Panc1 (cell line): Measurements from ENCODE around the gene RNF144B. TPM values are rescaled to one million over a fixed set of nuclear protein-coding genes. Genes with fewer than 3 reads are reported as not detected.

Source experiments
- ATAC-seq: fragments of 200-7000 bp; cut with Tn5 transposase; 2 replicates; pipeline ENCODE4 v1.9.1; 2020; ENCODE audit warnings: mild to moderate bottlenecking, moderate library complexity
- BruUV-seq: library from RNA; stranded (reverse); fragments of 400-500 nt; replicated peaks from 2 replicates; lab custom pipeline; 2021; lab: Mats Ljungman, UMichigan
- CTCF ChIA-PET: fragments of 300-600 bp; sonication (Branson Sonifier 250); formaldehyde crosslinking; loops from one replicate; lab custom pipeline; 2022; ENCODE audit warnings: antibody characterized with exemption; lab: Charles Lee
- POLR2A ChIA-PET: fragments of 300-600 bp; sonication (Branson Sonifier 250); formaldehyde crosslinking; loops from one replicate; lab custom pipeline; 2022; ENCODE audit warnings: antibody characterized with exemption; lab: Charles Lee
- DNase-seq: peaks from one replicate; pipeline ENCODE4 v3.0.0-alpha.2; 2010; ENCODE audit warnings: low read depth, low spot score
- H3K27ac ChIP-seq: 2 replicates; pipeline ENCODE4 v1.5.1; 2011; ENCODE audit warnings: mild to moderate bottlenecking, low read length, inconsistent platforms
- H3K27me3 ChIP-seq: fragments of 200-500 bp; sonication (Bioruptor generic); 2 replicates; pipeline ENCODE4 v1.6.0; 2014; ENCODE audit warnings: low read length, inconsistent platforms; ENCODE audit not compliant: control insufficient read depth, insufficient read depth
- H3K36me3 ChIP-seq: fragments of 200-500 bp; sonication (Bioruptor generic); 2 replicates; pipeline ENCODE4 v1.5.1; 2014; ENCODE audit warnings: inconsistent platforms, mild to moderate bottlenecking, low read length, moderate library complexity; ENCODE audit not compliant: control insufficient read depth, insufficient read depth
- H3K4me1 ChIP-seq: 2 replicates; pipeline ENCODE4 v1.5.1; 2011; ENCODE audit warnings: inconsistent platforms, mild to moderate bottlenecking, low read length, moderate library complexity; ENCODE audit not compliant: control insufficient read depth, insufficient read depth
- H3K4me3 ChIP-seq, 2 experiments: 2 replicates each; pipeline ENCODE4 v1.5.1; 2011 to 2012; ENCODE audit warnings: low read depth in 2 of 2, low read length in 2 of 2, mild to moderate bottlenecking in 2 of 2, inconsistent platforms in 1 of 2, moderate library complexity in 1 of 2
- H3K9me3 ChIP-seq: fragments of 200-500 bp; sonication (Bioruptor generic); 2 replicates; pipeline ENCODE4 v1.5.1; 2014; ENCODE audit warnings: low read depth, mild to moderate bottlenecking, inconsistent platforms, low read length, moderate library complexity; ENCODE audit not compliant: control insufficient read depth, insufficient read depth
- CTCF ChIP-seq: fragments of 450-650 bp; IDR thresholded peaks from 2 replicates; pipeline ENCODE4 v1.5.1; 2017; ENCODE audit warnings: mild to moderate bottlenecking
- POLR2AphosphoS5 ChIP-seq: IDR thresholded peaks from 2 replicates; pipeline ENCODE4 v1.6.1; 2012; ENCODE audit warnings: mild to moderate bottlenecking, low read depth, low read length, moderate library complexity
- REST ChIP-seq, 2 experiments: IDR thresholded peaks; 2 replicates each; pipeline ENCODE4 v1.6.1; 2011 to 2012; ENCODE audit warnings: low read depth in 2 of 2, control low read depth in 1 of 2, low read length in 1 of 2, mild to moderate bottlenecking in 1 of 2, moderate library complexity in 1 of 2; ENCODE audit not compliant: insufficient read depth in 1 of 2
- SIN3A ChIP-seq: IDR thresholded peaks from 2 replicates; pipeline ENCODE4 v1.6.1; 2012; ENCODE audit warnings: low read depth, mild to moderate bottlenecking, low read length, moderate library complexity, borderline replicate concordance; ENCODE audit not compliant: insufficient read depth
- TCF7L2 ChIP-seq: IDR thresholded peaks from 2 replicates; pipeline ENCODE4 v1.6.1; 2011; ENCODE audit warnings: mild to moderate bottlenecking, low read depth, low read length, inconsistent platforms
- in situ Hi-C: cut with HindIII; loops from 2 replicates; pipeline ENCODE4 v1.10.0; 2016; ENCODE audit warnings: low sequenced_read_pairs, low pct_unique_long_range_greater_than_20kb
- intact Hi-C: fragments of 100-400 bp; cut with micrococcal nuclease; formaldehyde crosslinking; loops from one replicate; pipeline ENCODE4 v1.10.0; 2022; ENCODE audit not compliant: unreplicated experiment
- total RNA-seq: library from RNA; stranded (reverse); gene quantifications from one replicate; pipeline ENCODE4 v1.2.1, GENCODE V29; 2021; ENCODE audit not compliant: unreplicated experiment

Gene RNF144B
- total RNA-seq, 1 experiment from 2014 or later = 5.6 TPM

- TF ChIP-seq CTCF (no peak), REST (IDR thresholded peaks at IDR 0.05; ENCODE audit: insufficient read depth in 1 of 2, low read depth in 2 of 2, low read length in 1 of 2) (no peak), TCF7L2 (no peak), POLR2AphosphoS5 (no peak), SIN3A (no peak)
- Histone ChIP-seq H3K27ac (no peak overlapping the region), H3K4me1 (no peaks in the 10 kb centered on the region), H3K27me3 (no peaks in the 10 kb centered on the region), H3K9me3 (no peaks in the 10 kb centered on the region), H3K4me3 (no peak overlapping the region), H3K36me3 (no peaks in the 10 kb centered on the region)
- no TSS peak for BruUV-seq
- POLR2A ChIA-PET = no interaction called here
- ATAC-seq = no peak
- in situ Hi-C loops = no loop called here
- no peak for DNase-seq
- intact Hi-C loops = no loop called here
- CTCF ChIA-PET = no interaction called here
These were observed 77.0 kb downstream of the RNF144B start for GRCh38 chr6:18464176-18464575.

- H3K27ac ChIP-seq = no peak overlapping the region
- TF ChIP-seq CTCF (no peak), TCF7L2 (no peak), SIN3A (no peak), REST (IDR thresholded peaks at IDR 0.05; ENCODE audit: insufficient read depth in 1 of 2, low read depth in 2 of 2, low read length in 1 of 2) (no peak), POLR2AphosphoS5 (no peak)
- H3K4me3 ChIP-seq = no peak overlapping the region
- H3K9me3 ChIP-seq = no peaks in the 10 kb centered on the region
- no peaks in the 10 kb centered on the region for H3K4me1 ChIP-seq
- no peaks in the 10 kb centered on the region for H3K36me3 ChIP-seq
- intact Hi-C loops (no loop called here), in situ Hi-C loops (no loop called here)
- no peak for DNase-seq
- ChIA-PET CTCF (no interaction called here), POLR2A (no interaction called here)
- BruUV-seq = no TSS peak
- ATAC-seq = no peak
- no peaks in the 10 kb centered on the region for H3K27me3 ChIP-seq
These were observed 78.4 kb downstream of the RNF144B start for GRCh38 chr6:18465410-18466154.
